Skin of body (tissue), 2 donors: Measurements from ENCODE around the gene TMEM158. TPM values are rescaled to one million over a fixed set of nuclear protein-coding genes. Genes with fewer than 3 reads are reported as not detected.

ENCODE experiments used
- DNase-seq: peaks from one replicate; lab custom pipeline; 2025; lab: John Stamatoyannopoulos, UW
- total RNA-seq: library from RNA; depleted of rRNA; stranded (reverse); fragments of >200 nt; gene quantifications from one replicate; pipeline ENCODE4 v1.2.3, GENCODE V29; 2014

The TMEM158 gene
- total RNA-seq = 2.4 TPM

- peak; percentile 12 for DNase-seq
These were observed at the start of gene TMEM158 for GRCh38 chr3:45226206-45226915. TSS of gene TMEM158 (minus strand) at chr3:45226287. CDS start at chr3:45226027, 260 bp downstream.

DNA sequence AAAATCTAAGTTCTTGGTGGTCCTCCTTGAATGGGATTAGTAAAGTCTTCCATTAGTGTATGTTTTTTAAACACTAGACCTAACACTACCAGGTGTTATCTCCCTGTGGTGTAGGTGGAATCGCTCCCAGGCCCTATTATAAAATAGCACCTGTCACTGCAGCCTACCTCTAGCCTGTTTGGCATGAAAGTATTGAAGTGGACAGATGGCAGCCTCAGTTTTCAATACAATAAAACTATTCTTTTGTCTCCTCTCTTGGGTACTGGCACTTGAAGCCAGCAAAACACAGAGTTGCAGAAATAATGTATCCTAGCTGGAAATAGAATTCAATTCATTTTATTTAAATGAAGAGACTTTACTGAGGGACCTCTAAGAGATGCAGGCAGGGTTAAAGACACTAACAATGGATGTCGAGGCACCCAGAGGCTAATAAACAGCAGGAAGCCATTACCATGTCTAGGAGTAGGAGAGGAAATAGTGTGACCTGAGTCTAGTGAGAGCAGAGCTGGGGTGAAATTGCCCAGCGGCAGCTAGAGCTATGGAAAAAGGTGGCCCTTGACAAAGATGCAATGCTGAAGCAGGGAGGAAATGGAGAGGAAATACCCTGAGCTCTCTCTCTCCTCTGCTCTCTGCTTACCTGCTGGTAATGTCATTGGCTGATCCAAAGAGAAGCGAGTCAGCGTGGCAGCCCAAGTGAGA, 49.1 kb upstream of the TMEM158 start:
- no peak for DNase-seq

- no peak for DNase-seq
These were observed 47.8 kb upstream of the TMEM158 start for GRCh38 chr3:45273681-45274515.

- no peak for DNase-seq
These were observed 46.9 kb upstream of the TMEM158 start for GRCh38 chr3:45272828-45273470.

GRCh38 chr3:45272032-45272810, 46.1 kb upstream of the TMEM158 start:
- no peak for DNase-seq

- no peak for DNase-seq
These were observed 43.9 kb upstream of the TMEM158 start for GRCh38 chr3:45269952-45270351.

GRCh38 chr3:45267097-45267496, 41.0 kb upstream of the TMEM158 start:
- no peak for DNase-seq

- DNase-seq = peak; percentile 63
These were observed 35.4 kb upstream of the TMEM158 start for GRCh38 chr3:45261333-45262110.

GRCh38 chr3:45259133-45259532, 33.0 kb upstream of the TMEM158 start:
- DNase-seq = no peak

DNA sequence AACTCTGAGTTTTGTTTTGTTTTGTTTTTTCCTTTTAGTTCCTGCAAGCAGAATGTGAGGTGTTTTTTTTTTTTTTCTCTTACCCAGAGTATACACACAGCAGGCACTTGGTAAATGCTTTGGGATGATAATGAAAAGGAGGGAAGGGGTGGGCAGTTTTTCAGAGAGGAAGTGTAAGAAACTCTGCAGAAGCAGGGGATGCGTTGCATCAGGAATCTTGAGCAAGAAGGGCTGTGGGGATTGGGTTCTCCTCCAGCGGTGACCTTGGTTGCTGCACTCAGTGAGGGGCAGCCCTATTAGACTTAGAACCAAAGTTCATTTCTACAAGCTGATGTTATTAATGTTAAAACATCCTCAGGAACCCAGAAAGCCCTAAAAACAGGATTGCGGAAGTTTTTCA, 32.2 kb upstream of the TMEM158 start:
- DNase-seq = no peak

DNA sequence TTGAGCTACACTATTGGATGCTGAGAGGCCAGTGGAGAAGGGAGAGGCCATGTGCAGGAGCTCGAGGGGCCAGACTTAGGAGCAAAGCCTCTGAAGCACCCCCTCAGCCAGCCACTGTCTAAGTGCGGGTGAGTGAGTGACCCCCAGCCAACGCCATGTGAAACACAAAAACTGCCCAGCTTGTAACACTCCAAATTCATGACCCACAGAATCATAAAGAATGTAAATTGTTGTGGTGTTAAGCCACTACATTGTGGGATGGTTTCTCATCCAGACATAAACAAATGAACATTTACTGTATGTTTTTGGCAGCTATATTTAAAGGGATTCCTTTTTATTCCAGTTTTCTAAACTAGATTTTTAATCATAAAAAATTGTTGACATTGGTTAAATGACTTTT, 27.2 kb upstream of the TMEM158 start:
- DNase-seq = no peak

- DNase-seq = no peak
These were observed 26.7 kb upstream of the TMEM158 start for GRCh38 chr3:45252826-45253225.

GRCh38 chr3:45249391-45249790, 23.3 kb upstream of the TMEM158 start:
- no peak for DNase-seq

DNA sequence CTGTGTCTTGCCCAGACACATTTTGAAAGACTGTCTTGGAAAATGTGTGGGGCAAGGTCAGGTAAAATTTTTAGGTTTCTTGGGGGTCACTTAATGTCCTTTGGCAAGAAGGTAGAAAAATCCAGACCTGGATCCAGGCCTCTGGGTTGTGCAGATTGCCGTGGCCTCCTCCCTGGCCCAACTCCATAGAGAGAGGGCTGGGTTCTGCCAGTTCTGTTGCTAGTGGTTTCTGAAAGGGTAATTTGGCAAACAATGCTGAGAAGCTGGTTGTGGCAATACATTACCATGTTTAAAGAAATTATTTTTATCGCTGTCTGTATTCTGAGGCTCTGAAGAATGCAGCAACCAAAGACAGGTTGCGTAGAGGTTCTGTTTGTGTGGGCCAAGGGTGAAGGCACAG, 20.2 kb upstream of the TMEM158 start:
- DNase-seq = no peak

DNA sequence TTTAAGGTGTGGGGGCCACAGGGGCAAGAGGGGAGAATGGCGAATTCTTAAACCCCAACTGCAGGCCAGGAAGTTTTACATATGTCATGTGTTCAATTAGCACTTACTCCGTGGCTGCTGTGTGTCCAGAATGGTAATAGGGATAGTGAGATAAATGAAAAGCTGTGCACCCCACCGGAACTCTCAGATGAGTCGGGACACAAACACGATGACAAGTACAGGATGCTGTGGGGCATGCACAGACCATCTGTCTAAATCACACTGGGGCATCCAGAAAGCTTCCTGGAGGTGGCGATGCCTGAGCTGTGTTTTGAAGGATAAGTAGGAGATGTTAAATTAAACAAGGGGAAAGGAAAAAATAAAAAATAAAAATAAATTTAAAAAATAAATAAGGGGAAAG, 18.3 kb upstream of the TMEM158 start:
- no peak for DNase-seq

GRCh38 chr3:45241206-45241605, 15.1 kb upstream of the TMEM158 start:
- DNase-seq = no peak

GRCh38 chr3:45240292-45240691, 14.2 kb upstream of the TMEM158 start:
- no peak for DNase-seq

- no peak for DNase-seq
These were observed 13.2 kb upstream of the TMEM158 start for GRCh38 chr3:45239254-45239653.

DNA sequence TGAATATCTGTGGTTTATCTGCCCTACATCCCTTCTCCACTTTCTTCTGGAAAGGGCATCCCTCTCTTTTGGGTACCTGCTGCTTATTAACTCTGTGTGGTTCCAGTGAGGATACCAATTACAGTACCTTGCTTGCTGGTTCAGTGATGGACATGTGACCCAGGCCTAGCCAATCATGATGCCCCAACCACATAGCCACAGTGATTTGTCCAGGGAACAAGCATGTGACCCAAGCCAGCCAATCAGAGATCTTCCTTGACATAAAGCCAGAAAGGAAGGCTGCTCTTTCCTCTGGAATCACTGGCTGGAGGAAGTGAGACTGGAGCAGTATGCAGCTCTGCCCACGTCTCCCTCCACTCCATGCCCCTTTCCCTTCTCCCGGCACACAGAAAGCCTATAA, 10.9 kb upstream of the TMEM158 start:
- no peak for DNase-seq

GRCh38 chr3:45235409-45235808, 9.3 kb upstream of the TMEM158 start:
- no peak for DNase-seq
